ENCODE data around the gene SPIB. TPM values are rescaled to one million over a fixed set of nuclear protein-coding genes. Genes with fewer than 3 reads are reported as not detected.
A peak's percentile ranks its signal among the peaks of the same experiment; 100 is the strongest.

The SPIB gene
- total and polyA plus RNA-seq, 2 experiments from 2014 or later: 12.6 to 17.5 TPM

DNA sequence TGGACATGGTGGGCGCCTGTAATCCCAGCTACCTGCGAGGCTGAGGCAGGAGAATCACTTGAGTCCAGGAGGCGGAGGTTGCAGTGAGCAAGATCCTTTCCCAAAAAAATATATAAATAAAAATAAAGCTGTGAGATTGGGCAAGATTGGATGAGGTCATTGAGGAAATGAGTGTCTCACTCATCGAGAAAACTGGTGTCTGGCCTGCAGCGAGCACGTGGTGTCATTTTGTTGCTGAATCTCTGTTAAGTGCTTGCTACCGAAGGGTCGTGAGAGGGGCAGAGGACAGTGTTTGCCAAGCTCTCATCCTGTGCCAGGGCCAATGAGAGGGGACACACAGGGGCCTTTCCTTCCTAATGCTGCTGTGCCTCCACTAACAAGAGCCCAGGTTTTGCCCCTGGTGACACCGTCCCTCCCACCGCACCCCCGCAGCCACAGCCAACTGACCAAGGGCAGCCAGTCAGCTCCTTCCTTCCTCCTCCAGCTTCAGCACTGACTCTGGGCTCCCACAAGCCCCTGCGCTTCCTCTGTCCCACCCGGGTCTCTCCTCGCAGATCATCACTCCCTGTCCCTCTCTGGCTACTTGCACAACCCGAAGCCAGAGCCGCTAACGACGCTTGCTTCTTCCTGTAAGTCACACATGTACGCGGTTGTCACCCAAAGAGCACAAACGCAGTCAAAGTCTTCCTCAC lies 31.4 kb upstream of the SPIB start:
- Histone ChIP-seq H3K4me3 (no peak overlapping the region), H3K27me3 (ENCODE audit: insufficient read depth) (no peaks in the 10 kb centered on the region), H3K36me3 (ENCODE audit: insufficient read depth) (peaks cover 19% of the 10 kb centered on the region), H3K79me2 (replicated peaks; ENCODE audit: insufficient read depth) (peaks cover 67% of the 10 kb centered on the region), H3K27ac (ENCODE audit: low read depth) (no peak overlapping the region), H2AFZ (no peak overlapping the region), H3K4me2 (no peak overlapping the region), H3K9me2 (ENCODE audit: insufficient read depth) (no peaks in the 10 kb centered on the region), H3F3A (replicated peaks; ENCODE audit: low read depth) (peaks cover 6% of the 10 kb centered on the region), H4K20me1 (replicated peaks; ENCODE audit: insufficient read depth) (peaks cover 8% of the 10 kb centered on the region), H3K4me1 (ENCODE audit: insufficient read depth) (peaks cover 18% of the 10 kb centered on the region)
- TF ChIP-seq, protein P1, sequence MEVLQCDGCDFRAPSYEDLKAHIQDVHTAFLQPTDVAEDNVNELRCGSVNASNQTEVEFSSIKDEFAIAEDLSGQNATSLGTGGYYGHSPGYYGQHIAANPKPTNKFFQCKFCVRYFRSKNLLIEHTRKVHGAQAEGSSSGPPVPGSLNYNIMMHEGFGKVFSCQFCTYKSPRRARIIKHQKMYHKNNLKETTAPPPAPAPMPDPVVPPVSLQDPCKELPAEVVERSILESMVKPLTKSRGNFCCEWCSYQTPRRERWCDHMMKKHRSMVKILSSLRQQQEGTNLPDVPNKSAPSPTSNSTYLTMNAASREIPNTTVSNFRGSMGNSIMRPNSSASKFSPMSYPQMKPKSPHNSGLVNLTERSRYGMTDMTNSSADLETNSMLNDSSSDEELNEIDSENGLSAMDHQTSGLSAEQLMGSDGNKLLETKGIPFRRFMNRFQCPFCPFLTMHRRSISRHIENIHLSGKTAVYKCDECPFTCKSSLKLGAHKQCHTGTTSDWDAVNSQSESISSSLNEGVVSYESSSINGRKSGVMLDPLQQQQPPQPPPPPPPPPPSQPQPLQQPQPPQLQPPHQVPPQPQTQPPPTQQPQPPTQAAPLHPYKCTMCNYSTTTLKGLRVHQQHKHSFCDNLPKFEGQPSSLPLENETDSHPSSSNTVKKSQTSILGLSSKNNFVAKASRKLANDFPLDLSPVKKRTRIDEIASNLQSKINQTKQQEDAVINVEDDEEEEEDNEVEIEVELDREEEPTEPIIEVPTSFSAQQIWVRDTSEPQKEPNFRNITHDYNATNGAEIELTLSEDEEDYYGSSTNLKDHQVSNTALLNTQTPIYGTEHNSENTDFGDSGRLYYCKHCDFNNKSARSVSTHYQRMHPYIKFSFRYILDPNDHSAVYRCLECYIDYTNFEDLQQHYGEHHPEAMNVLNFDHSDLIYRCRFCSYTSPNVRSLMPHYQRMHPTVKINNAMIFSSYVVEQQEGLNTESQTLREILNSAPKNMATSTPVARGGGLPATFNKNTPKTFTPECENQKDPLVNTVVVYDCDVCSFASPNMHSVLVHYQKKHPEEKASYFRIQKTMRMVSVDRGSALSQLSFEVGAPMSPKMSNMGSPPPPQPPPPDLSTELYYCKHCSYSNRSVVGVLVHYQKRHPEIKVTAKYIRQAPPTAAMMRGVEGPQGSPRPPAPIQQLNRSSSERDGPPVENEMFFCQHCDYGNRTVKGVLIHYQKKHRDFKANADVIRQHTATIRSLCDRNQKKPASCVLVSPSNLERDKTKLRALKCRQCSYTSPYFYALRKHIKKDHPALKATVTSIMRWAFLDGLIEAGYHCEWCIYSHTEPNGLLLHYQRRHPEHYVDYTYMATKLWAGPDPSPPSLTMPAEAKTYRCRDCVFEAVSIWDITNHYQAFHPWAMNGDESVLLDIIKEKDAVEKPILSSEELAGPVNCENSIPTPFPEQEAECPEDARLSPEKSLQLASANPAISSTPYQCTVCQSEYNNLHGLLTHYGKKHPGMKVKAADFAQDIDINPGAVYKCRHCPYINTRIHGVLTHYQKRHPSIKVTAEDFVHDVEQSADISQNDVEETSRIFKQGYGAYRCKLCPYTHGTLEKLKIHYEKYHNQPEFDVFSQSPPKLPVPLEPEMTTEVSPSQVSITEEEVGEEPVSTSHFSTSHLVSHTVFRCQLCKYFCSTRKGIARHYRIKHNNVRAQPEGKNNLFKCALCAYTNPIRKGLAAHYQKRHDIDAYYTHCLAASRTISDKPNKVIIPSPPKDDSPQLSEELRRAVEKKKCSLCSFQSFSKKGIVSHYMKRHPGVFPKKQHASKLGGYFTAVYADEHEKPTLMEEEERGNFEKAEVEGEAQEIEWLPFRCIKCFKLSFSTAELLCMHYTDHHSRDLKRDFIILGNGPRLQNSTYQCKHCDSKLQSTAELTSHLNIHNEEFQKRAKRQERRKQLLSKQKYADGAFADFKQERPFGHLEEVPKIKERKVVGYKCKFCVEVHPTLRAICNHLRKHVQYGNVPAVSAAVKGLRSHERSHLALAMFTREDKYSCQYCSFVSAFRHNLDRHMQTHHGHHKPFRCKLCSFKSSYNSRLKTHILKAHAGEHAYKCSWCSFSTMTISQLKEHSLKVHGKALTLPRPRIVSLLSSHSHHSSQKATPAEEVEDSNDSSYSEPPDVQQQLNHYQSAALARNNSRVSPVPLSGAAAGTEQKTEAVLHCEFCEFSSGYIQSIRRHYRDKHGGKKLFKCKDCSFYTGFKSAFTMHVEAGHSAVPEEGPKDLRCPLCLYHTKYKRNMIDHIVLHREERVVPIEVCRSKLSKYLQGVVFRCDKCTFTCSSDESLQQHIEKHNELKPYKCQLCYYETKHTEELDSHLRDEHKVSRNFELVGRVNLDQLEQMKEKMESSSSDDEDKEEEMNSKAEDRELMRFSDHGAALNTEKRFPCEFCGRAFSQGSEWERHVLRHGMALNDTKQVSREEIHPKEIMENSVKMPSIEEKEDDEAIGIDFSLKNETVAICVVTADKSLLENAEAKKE (CRISPR knock-in tag; IDR thresholded peaks at IDR 0.05): no peak
- no peak for TF ChIP-seq STAT1 (IDR thresholded peaks at IDR 0.05; ENCODE audit: unreplicated experiment)
- no peak for TF ChIP-seq EZH2phosphoT487 (IDR thresholded peaks at IDR 0.05; ENCODE audit: unreplicated experiment)
- H3K4me1 Mint-ChIP-seq: peaks cover 21% of the 10 kb centered on the region
- peaks cover 16% of the 10 kb centered on the region for H3K27me3 Mint-ChIP-seq (ENCODE audit: insufficient read depth, low read depth, poor library complexity)
- DNase-seq (ENCODE audit: low spot score) (no peak), ATAC-seq (no peak)
- peak overlapping the region; percentile 1; the same call in 1 of the 3 replicates for H3K4me3 Mint-ChIP-seq
- H3K36me3 Mint-ChIP-seq (ENCODE audit: low read depth): peaks cover 66% of the 10 kb centered on the region
- peak overlapping the region; percentile 46; the same call in 1 of the 2 replicates for H3K27ac Mint-ChIP-seq
- H3K9me3 Mint-ChIP-seq: peaks cover 23% of the 10 kb centered on the region

DNA sequence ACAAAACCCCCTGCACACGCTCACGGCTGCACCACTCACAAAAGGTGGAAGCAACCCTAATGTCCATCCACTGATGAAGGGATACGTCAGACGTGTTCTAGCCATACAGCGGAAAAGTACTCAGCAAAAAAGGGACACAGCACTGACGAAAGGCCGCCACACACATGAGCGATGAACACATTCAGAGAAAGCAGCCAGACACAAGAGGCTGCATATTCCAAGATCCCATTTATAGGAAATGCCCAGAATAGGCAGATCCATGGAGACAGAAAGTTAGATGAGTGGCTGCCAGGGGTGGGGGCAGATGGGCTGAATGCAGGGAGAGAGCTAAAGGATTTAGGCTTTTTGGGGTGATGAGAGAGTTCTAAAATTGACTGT lies 30.9 kb upstream of the SPIB start:
- Histone ChIP-seq H3K4me3 (no peak overlapping the region), H3K9me2 (ENCODE audit: insufficient read depth) (no peaks in the 10 kb centered on the region), H3K79me2 (replicated peaks; ENCODE audit: insufficient read depth) (peaks cover 72% of the 10 kb centered on the region), H3K4me1 (ENCODE audit: insufficient read depth) (peaks cover 18% of the 10 kb centered on the region), H2AFZ (no peak overlapping the region), H3K4me2 (no peak overlapping the region), H3F3A (replicated peaks; ENCODE audit: low read depth) (peaks cover 4% of the 10 kb centered on the region), H3K27me3 (ENCODE audit: insufficient read depth) (no peaks in the 10 kb centered on the region), H4K20me1 (replicated peaks; ENCODE audit: insufficient read depth) (peaks cover 8% of the 10 kb centered on the region), H3K36me3 (ENCODE audit: insufficient read depth) (peaks cover 24% of the 10 kb centered on the region), H3K27ac (ENCODE audit: low read depth) (no peak overlapping the region)
- H3K27me3 Mint-ChIP-seq (ENCODE audit: insufficient read depth, low read depth, poor library complexity): peaks cover 16% of the 10 kb centered on the region
- no peak for ATAC-seq
- peaks cover 28% of the 10 kb centered on the region for H3K9me3 Mint-ChIP-seq
- DNase-seq (ENCODE audit: low spot score): no peak
- H3K4me1 Mint-ChIP-seq: peaks cover 21% of the 10 kb centered on the region
- peak overlapping the region; percentile 1; the same call in 1 of the 3 replicates for H3K4me3 Mint-ChIP-seq
- H3K36me3 Mint-ChIP-seq (ENCODE audit: low read depth): peaks cover 72% of the 10 kb centered on the region
- H3K27ac Mint-ChIP-seq: peak overlapping the region; percentile 46; the same call in 1 of the 2 replicates
- TF ChIP-seq, protein P2, sequence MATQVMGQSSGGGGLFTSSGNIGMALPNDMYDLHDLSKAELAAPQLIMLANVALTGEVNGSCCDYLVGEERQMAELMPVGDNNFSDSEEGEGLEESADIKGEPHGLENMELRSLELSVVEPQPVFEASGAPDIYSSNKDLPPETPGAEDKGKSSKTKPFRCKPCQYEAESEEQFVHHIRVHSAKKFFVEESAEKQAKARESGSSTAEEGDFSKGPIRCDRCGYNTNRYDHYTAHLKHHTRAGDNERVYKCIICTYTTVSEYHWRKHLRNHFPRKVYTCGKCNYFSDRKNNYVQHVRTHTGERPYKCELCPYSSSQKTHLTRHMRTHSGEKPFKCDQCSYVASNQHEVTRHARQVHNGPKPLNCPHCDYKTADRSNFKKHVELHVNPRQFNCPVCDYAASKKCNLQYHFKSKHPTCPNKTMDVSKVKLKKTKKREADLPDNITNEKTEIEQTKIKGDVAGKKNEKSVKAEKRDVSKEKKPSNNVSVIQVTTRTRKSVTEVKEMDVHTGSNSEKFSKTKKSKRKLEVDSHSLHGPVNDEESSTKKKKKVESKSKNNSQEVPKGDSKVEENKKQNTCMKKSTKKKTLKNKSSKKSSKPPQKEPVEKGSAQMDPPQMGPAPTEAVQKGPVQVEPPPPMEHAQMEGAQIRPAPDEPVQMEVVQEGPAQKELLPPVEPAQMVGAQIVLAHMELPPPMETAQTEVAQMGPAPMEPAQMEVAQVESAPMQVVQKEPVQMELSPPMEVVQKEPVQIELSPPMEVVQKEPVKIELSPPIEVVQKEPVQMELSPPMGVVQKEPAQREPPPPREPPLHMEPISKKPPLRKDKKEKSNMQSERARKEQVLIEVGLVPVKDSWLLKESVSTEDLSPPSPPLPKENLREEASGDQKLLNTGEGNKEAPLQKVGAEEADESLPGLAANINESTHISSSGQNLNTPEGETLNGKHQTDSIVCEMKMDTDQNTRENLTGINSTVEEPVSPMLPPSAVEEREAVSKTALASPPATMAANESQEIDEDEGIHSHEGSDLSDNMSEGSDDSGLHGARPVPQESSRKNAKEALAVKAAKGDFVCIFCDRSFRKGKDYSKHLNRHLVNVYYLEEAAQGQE (IDR thresholded peaks at IDR 0.05; ENCODE audit: unreplicated experiment): no peak
- TF ChIP-seq ZNF331 (CRISPR knock-in tag; IDR thresholded peaks at IDR 0.05; ENCODE audit: low read depth) (no peak), NANOG (IDR thresholded peaks at IDR 0.05; ENCODE audit: borderline replicate concordance) (no peak), EZH2 (IDR thresholded peaks at IDR 0.05; ENCODE audit: low read depth, unreplicated experiment) (no peak), EZH2phosphoT487 (IDR thresholded peaks at IDR 0.05; ENCODE audit: unreplicated experiment) (no peak), POLR2AphosphoS5 (IDR thresholded peaks at IDR 0.05; ENCODE audit: low read depth) (no peak), CREB1 (CRISPR knock-in tag; IDR thresholded peaks at IDR 0.05; ENCODE audit: low read depth) (no peak), JUNB (IDR thresholded peaks at IDR 0.05; ENCODE audit: unreplicated experiment) (no peak)
